HepG2 (cell line): Measurements from ENCODE around the gene MFAP4. TPM values are rescaled to one million over a fixed set of nuclear protein-coding genes. Genes with fewer than 3 reads are reported as not detected.

Experiments
- BATF2 ChIP-seq: sonication (generic); formaldehyde crosslinking; IDR thresholded peaks from 2 replicates; pipeline ENCODE4 v1.8.0; 2022; ENCODE audit warnings: mild to moderate bottlenecking, missing genetic modification reagents, moderate library complexity
- KLF11 ChIP-seq: IDR thresholded peaks from 2 replicates; pipeline ENCODE4 v1.6.1; 2016; ENCODE audit warnings: missing compliant biosample characterization
- NAIF1 ChIP-seq: sonication (generic); formaldehyde crosslinking; IDR thresholded peaks from 2 replicates; pipeline ENCODE4 v1.5.0; 2020; ENCODE audit warnings: mild to moderate bottlenecking, missing genetic modification reagents, borderline replicate concordance
- NRL ChIP-seq: sonication (generic); formaldehyde crosslinking; IDR thresholded peaks from 2 replicates; pipeline ENCODE4 v1.5.0; 2020; ENCODE audit warnings: missing genetic modification reagents, mild to moderate bottlenecking, moderate library complexity, borderline replicate concordance
- ZNF142 ChIP-seq: sonication (generic); formaldehyde crosslinking; IDR thresholded peaks from 2 replicates; pipeline ENCODE4 v1.4.0; 2020; ENCODE audit warnings: missing genetic modification reagents
- ZNF589 ChIP-seq: sonication (generic); formaldehyde crosslinking; conservative IDR thresholded peaks from 2 replicates; pipeline ENCODE4 v1.8.0; 2022; ENCODE audit warnings: mild to moderate bottlenecking, moderate library complexity, missing genetic modification reagents
- polyA plus RNA-seq, 8 experiments: library from polyadenylated mRNA; depleted of rRNA in 3 of 8; stranded (reverse) in 7 of 8; unstranded in 1 of 8; fragments of >200 nt; fragmentation: Illumina TruSeq in 4 of 8; extraction: Trizol in 4 of 8; gene quantifications; 2 replicates each; pipeline versions ENCODE4 v1.2.1 to v1.2.3, GENCODE V29; 2011 to 2016; ENCODE audit warnings: low read depth in 4 of 8, missing spikeins in 1 of 8, mixed read lengths in 1 of 8; ENCODE audit not compliant: insufficient read depth in 1 of 8
- total RNA-seq, 5 experiments: library from RNA; depleted of rRNA; stranded (reverse); fragments of >200 nt; fragmentation: Illumina TruSeq; extraction: Trizol; gene quantifications; 2 replicates each; pipeline ENCODE4 v1.2.3, GENCODE V29; 2016; ENCODE audit warnings: low read depth in 1 of 5
- TF ChIP-seq, protein P1 (sequence below): sonication (generic); formaldehyde crosslinking; IDR thresholded peaks from 2 replicates; pipeline ENCODE4 v1.5.0; 2020; ENCODE audit warnings: missing genetic modification reagents
- TF ChIP-seq, protein P2 (sequence below): sonication (generic); formaldehyde crosslinking; IDR thresholded peaks from 2 replicates; pipeline ENCODE4 v1.4.0; 2020; ENCODE audit warnings: missing genetic modification reagents, borderline replicate concordance

MFAP4 gene
- total and polyA plus RNA-seq, 2 of the 13 experiments (the other 11 are each of a cell fraction or from before 2014, with no cell fraction given): 0.08 TPM; not detected in 1

DNA sequence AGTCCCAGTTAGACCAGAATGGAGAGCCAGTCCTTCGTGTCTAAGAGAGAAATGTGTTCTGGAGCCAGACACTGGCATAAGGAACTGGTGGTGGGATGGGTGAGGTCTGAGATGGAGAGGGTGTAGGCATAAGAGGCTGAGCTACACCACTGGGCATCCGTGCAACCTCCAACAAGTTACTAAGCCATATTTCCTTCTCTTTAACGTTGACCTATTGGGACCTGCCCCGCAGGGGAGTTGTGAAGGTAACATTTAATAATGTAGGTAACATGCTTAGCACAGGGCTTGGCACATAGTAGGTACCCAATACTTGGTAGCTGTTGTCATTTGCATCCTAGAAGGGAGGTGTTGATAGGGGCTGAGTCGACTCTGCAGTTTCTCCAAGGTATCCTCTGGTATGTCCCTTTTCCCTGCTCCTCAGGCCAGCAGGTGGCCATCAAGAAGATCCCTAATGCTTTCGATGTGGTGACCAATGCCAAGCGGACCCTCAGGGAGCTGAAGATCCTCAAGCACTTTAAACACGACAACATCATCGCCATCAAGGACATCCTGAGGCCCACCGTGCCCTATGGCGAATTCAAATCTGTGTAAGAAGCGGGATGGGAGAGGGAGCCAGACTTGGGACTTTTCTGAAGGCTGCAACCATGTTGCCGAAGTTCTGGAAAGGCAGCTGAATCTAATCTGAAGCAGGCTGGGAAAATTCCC is 7.5 kb downstream of the MFAP4 start (continued):
- no peak for TF ChIP-seq NRL
- TF ChIP-seq, protein P1, sequence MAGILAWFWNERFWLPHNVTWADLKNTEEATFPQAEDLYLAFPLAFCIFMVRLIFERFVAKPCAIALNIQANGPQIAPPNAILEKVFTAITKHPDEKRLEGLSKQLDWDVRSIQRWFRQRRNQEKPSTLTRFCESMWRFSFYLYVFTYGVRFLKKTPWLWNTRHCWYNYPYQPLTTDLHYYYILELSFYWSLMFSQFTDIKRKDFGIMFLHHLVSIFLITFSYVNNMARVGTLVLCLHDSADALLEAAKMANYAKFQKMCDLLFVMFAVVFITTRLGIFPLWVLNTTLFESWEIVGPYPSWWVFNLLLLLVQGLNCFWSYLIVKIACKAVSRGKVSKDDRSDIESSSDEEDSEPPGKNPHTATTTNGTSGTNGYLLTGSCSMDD (CRISPR knock-in tag): no peak
- no peak for TF ChIP-seq ZNF142 (CRISPR knock-in tag)
- TF ChIP-seq, protein P2, sequence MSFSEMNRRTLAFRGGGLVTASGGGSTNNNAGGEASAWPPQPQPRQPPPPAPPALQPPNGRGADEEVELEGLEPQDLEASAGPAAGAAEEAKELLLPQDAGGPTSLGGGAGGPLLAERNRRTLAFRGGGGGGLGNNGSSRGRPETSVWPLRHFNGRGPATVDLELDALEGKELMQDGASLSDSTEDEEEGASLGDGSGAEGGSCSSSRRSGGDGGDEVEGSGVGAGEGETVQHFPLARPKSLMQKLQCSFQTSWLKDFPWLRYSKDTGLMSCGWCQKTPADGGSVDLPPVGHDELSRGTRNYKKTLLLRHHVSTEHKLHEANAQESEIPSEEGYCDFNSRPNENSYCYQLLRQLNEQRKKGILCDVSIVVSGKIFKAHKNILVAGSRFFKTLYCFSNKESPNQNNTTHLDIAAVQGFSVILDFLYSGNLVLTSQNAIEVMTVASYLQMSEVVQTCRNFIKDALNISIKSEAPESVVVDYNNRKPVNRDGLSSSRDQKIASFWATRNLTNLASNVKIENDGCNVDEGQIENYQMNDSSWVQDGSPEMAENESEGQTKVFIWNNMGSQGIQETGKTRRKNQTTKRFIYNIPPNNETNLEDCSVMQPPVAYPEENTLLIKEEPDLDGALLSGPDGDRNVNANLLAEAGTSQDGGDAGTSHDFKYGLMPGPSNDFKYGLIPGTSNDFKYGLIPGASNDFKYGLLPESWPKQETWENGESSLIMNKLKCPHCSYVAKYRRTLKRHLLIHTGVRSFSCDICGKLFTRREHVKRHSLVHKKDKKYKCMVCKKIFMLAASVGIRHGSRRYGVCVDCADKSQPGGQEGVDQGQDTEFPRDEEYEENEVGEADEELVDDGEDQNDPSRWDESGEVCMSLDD: no peak
- TF ChIP-seq NAIF1 (CRISPR knock-in tag): no peak
- TF ChIP-seq KLF11 (CRISPR knock-in tag): no peak
- TF ChIP-seq ZNF589: no peak
- TF ChIP-seq BATF2 (CRISPR knock-in tag): no peak
